Retinal pigment epithelial cell (primary cell): Measurements from ENCODE around the gene MFSD2B.
A peak's percentile ranks its signal among the peaks of the same experiment; 100 is the strongest.

Experiments used
- DNase-seq: peaks from one replicate; pipeline ENCODE4 v3.0.0-alpha.2; 2010; ENCODE audit warnings: low read depth
- H3K4me3 ChIP-seq: 2 replicates; pipeline ENCODE4 v1.5.1; 2011; ENCODE audit warnings: mild to moderate bottlenecking, low read length, control low read depth, moderate library complexity
- TF ChIP-seq, protein P1 (sequence below): conservative IDR thresholded peaks from 2 replicates; pipeline ENCODE4 v1.5.1; 2011; ENCODE audit warnings: low read depth, low read length, control low read depth, inconsistent platforms

MFSD2B gene

DNA sequence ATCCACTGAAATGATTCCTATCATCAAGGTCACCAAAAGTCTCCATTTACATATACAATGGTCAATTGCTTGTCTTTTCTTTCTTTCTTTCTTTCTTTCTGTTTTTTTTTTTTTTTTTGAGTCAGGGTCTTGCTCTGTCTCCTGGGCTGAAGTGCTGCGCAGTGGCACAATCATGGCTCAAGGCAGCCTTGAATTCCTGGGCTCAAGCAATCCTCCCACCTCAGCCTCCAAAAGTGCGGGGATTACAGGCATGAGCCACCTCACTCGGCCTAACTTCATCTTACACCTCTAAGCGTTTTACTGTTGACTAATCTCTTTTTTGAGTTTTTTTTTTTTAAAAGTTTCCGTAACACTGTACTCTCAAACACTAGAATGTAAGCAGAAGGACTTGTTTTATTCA is 65.4 kb downstream of the MFSD2B start:
- TF ChIP-seq, protein P1, sequence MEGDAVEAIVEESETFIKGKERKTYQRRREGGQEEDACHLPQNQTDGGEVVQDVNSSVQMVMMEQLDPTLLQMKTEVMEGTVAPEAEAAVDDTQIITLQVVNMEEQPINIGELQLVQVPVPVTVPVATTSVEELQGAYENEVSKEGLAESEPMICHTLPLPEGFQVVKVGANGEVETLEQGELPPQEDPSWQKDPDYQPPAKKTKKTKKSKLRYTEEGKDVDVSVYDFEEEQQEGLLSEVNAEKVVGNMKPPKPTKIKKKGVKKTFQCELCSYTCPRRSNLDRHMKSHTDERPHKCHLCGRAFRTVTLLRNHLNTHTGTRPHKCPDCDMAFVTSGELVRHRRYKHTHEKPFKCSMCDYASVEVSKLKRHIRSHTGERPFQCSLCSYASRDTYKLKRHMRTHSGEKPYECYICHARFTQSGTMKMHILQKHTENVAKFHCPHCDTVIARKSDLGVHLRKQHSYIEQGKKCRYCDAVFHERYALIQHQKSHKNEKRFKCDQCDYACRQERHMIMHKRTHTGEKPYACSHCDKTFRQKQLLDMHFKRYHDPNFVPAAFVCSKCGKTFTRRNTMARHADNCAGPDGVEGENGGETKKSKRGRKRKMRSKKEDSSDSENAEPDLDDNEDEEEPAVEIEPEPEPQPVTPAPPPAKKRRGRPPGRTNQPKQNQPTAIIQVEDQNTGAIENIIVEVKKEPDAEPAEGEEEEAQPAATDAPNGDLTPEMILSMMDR, result no peak
- DNase-seq, result no peak
- H3K4me3 ChIP-seq, result peak overlapping the region; percentile 99
